ENCODE measurements around the gene PNCK.

Gene PNCK

GRCh38 chrX:153703036-153703370, 29.4 kb upstream of the PNCK start:
- no peak overlapping the region for H3K4me3 ChIP-seq (ENCODE audit: low read length)
- H3K9me2 ChIP-seq (replicated peaks; ENCODE audit: insufficient read depth, low read length) = no peaks in the 10 kb centered on the region
- no peaks in the 10 kb centered on the region for H4K20me1 ChIP-seq (ENCODE audit: insufficient read depth, low read length)
- H3K4me2 ChIP-seq (ENCODE audit: low read depth, low read length) = no peak overlapping the region
- TF ChIP-seq EZH2 (optimal IDR thresholded peaks at IDR 0.05; ENCODE audit: low read depth, low read length) (no peak), CTCF (IDR thresholded peaks at IDR 0.05; ENCODE audit: low read length) (no peak), EZH2phosphoT487 (IDR thresholded peaks at IDR 0.05; ENCODE audit: low read length) (no peak)
- no peaks in the 10 kb centered on the region for H3K9me3 ChIP-seq (replicated peaks; ENCODE audit: insufficient read depth, low read length)
- H3K27me3 ChIP-seq (replicated peaks; ENCODE audit: insufficient read depth, low read length) = no peaks in the 10 kb centered on the region
- no peak overlapping the region for H3K9ac ChIP-seq (ENCODE audit: low read length)
- no peak overlapping the region for H2AFZ ChIP-seq (ENCODE audit: low read length)
- no peaks in the 10 kb centered on the region for H3K79me2 ChIP-seq (ENCODE audit: low read length)
- H3K27ac ChIP-seq (ENCODE audit: low read length) = no peak overlapping the region
- no peak for DNase-seq
- no peaks in the 10 kb centered on the region for H3K4me1 ChIP-seq (ENCODE audit: low read length)
- no peaks in the 10 kb centered on the region for H3F3A ChIP-seq (ENCODE audit: insufficient read depth, low read length)
- H3K36me3 ChIP-seq (replicated peaks; ENCODE audit: insufficient read depth, low read length) = no peaks in the 10 kb centered on the region

GRCh38 chrX:153702336-153703035, 28.9 kb upstream of the PNCK start:
- H4K20me1 ChIP-seq (ENCODE audit: insufficient read depth, low read length) = no peaks in the 10 kb centered on the region
- TF ChIP-seq CTCF (IDR thresholded peaks at IDR 0.05; ENCODE audit: low read length) (no peak), EZH2phosphoT487 (IDR thresholded peaks at IDR 0.05; ENCODE audit: low read length) (no peak), EZH2 (optimal IDR thresholded peaks at IDR 0.05; ENCODE audit: low read depth, low read length) (no peak)
- H3K27me3 ChIP-seq (replicated peaks; ENCODE audit: insufficient read depth, low read length) = no peaks in the 10 kb centered on the region
- no peak for DNase-seq
- no peaks in the 10 kb centered on the region for H3F3A ChIP-seq (ENCODE audit: insufficient read depth, low read length)
- no peaks in the 10 kb centered on the region for H3K36me3 ChIP-seq (replicated peaks; ENCODE audit: insufficient read depth, low read length)
- H3K9me2 ChIP-seq (replicated peaks; ENCODE audit: insufficient read depth, low read length) = no peaks in the 10 kb centered on the region
- H3K4me2 ChIP-seq (ENCODE audit: low read depth, low read length) = no peak overlapping the region
- no peaks in the 10 kb centered on the region for H3K4me1 ChIP-seq (ENCODE audit: low read length)
- H3K79me2 ChIP-seq (ENCODE audit: low read length) = no peaks in the 10 kb centered on the region
- H3K9me3 ChIP-seq (replicated peaks; ENCODE audit: insufficient read depth, low read length) = no peaks in the 10 kb centered on the region
- H3K4me3 ChIP-seq (ENCODE audit: low read length) = no peak overlapping the region
- no peak overlapping the region for H2AFZ ChIP-seq (ENCODE audit: low read length)
- H3K27ac ChIP-seq (ENCODE audit: low read length) = no peak overlapping the region
- H3K9ac ChIP-seq (ENCODE audit: low read length) = no peak overlapping the region

- TF ChIP-seq EZH2phosphoT487 (IDR thresholded peaks at IDR 0.05; ENCODE audit: low read length) (no peak), CTCF (IDR thresholded peaks at IDR 0.05; ENCODE audit: low read length) (no peak), EZH2 (optimal IDR thresholded peaks at IDR 0.05; ENCODE audit: low read depth, low read length) (no peak)
- Histone ChIP-seq H4K20me1 (ENCODE audit: insufficient read depth, low read length) (no peaks in the 10 kb centered on the region), H3F3A (ENCODE audit: insufficient read depth, low read length) (no peaks in the 10 kb centered on the region), H3K9me2 (replicated peaks; ENCODE audit: insufficient read depth, low read length) (no peaks in the 10 kb centered on the region), H3K27me3 (replicated peaks; ENCODE audit: insufficient read depth, low read length) (no peaks in the 10 kb centered on the region), H3K4me2 (ENCODE audit: low read depth, low read length) (no peak overlapping the region), H3K4me1 (ENCODE audit: low read length) (no peaks in the 10 kb centered on the region), H3K9ac (ENCODE audit: low read length) (no peak overlapping the region), H3K9me3 (replicated peaks; ENCODE audit: insufficient read depth, low read length) (no peaks in the 10 kb centered on the region), H3K4me3 (ENCODE audit: low read length) (no peak overlapping the region), H2AFZ (ENCODE audit: low read length) (no peak overlapping the region), H3K36me3 (replicated peaks; ENCODE audit: insufficient read depth, low read length) (no peaks in the 10 kb centered on the region), H3K27ac (ENCODE audit: low read length) (no peak overlapping the region), H3K79me2 (ENCODE audit: low read length) (no peaks in the 10 kb centered on the region)
- no peak for DNase-seq
Measured at GRCh38 chrX:153701706-153702105, 28.1 kb upstream of the PNCK start.
